Muscle of leg (tissue), 11 donors: ENCODE data around the gene GRK3. TPM values are rescaled to one million over a fixed set of nuclear protein-coding genes. Genes with fewer than 3 reads are reported as not detected.

ENCODE experiments used
- DNase-seq: peaks from one replicate; pipeline ENCODE4 v3.0.0; 2013
- H3K27ac ChIP-seq: one replicate; pipeline ENCODE4 v1.5.1; 2013; ENCODE audit warnings: mild to moderate bottlenecking, low read length, control low read depth
- H3K27me3 ChIP-seq: one replicate; pipeline ENCODE4 v1.6.1; 2013; ENCODE audit warnings: low read length; ENCODE audit not compliant: control insufficient read depth, insufficient read depth
- H3K36me3 ChIP-seq: one replicate; pipeline ENCODE4 v1.6.1; 2013; ENCODE audit warnings: low read length; ENCODE audit not compliant: control insufficient read depth, insufficient read depth
- H3K4me1 ChIP-seq: one replicate; pipeline ENCODE4 v1.6.1; 2013; ENCODE audit warnings: low read length; ENCODE audit not compliant: control insufficient read depth, insufficient read depth
- H3K4me3 ChIP-seq: one replicate; pipeline ENCODE4 v1.5.1; 2013; ENCODE audit warnings: low read length, control low read depth
- H3K9me3 ChIP-seq: replicated peaks from 2 replicates; pipeline ENCODE4 v1.6.1; 2013; ENCODE audit warnings: low read depth, low read length; ENCODE audit not compliant: control insufficient read depth
- WGBS: methylation state at CpG from one replicate; pipeline ENCODE4 v1.1.5; 2013; ENCODE audit warnings: missing lambda C conversion rate; ENCODE audit not compliant: insufficient coverage; 5-methylcytosine and 5-hydroxymethylcytosine counted together
- polyA plus RNA-seq, 8 donors: library from polyadenylated mRNA; unstranded; fragments of 120-200 nt; gene quantifications; one replicate each; pipeline versions ENCODE4 v1.2.1 to v1.2.3, GENCODE V29; 2013; ENCODE audit warnings: inconsistent platforms in 1 of 8, low replicate concordance in 1 of 8; ENCODE audit not compliant: insufficient read length in 8 of 8, insufficient read depth in 1 of 8
- total RNA-seq: library from RNA; stranded (reverse); fragments of 120-200 nt; gene quantifications from one replicate; pipeline ENCODE4 v1.2.4, GENCODE V29; 2013

GRK3 gene
- total and polyA plus RNA-seq, 9 donors: 5.7 to 9.0 (median 7.2) TPM

DNA sequence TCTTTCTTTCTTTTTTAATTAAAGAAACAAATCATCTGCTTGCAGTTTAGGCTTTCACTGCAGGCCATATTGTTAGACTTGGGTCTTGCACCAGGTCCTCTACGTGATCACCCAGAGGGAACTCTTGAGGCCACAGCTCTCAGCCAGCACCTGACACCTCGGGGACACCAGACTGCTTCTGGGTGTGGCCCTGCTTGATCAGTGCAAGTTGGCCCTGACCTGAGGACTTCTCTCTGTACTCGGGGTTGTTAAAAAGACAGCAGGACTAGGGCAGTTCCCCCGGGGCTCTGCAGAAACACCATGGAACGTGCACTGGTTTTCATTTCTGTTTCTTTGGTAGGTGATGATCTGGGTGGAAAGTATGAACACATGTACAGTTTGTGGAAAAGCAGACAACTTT, 126.3 kb downstream of the GRK3 start:
- H3K27ac ChIP-seq: no peak overlapping the region
- 33% methylated on average over 4 of the region's 5 CpGs for WGBS
- H3K4me1 ChIP-seq: peaks cover 25% of the 10 kb centered on the region
- peak; percentile 20 for DNase-seq
- no peaks in the 10 kb centered on the region for H3K9me3 ChIP-seq
- no peaks in the 10 kb centered on the region for H3K27me3 ChIP-seq
- H3K4me3 ChIP-seq: no peak overlapping the region
- H3K36me3 ChIP-seq: peaks cover 20% of the 10 kb centered on the region

DNA sequence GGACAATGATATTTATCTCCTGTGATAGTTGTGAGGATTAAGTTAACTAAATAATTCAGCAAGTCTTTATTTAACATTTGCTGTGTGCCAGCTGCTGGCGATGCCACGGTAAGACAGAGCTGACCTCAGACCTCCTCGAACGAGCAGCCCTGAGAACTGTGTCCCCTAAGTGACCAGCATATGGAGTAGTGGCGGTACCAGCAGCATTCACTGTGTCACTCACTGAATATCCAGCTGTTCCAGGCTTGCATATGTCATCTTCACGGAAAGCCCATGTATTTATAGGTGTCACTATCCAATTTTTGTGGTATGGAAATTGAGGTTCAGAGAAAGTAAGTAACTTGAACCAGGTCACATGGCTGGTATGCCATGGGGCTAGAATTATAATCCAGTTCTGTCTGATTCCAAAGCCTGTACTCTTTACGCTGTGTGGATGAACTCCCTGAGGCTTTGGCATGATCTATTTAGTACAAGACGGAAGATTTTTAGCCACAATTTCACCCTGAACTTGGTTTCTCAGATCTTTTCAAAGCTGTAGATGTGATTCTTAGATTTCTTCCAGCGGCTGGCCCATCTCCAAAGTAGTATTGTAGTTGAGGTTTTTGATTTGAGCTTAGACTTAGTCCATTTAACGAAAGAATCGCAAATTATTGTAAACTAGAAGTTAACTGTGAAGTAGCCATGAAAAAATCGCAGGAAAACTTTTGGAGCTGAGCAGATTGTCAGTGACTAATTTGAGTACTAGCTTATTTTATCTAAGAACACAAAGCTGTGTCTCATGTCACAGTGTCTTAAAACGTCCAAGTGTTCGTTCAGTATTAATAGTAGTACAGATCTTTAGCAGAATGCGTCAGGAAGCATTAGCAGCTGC, 128.2 kb downstream of the GRK3 start:
- DNase-seq: peak; percentile 56
- Histone ChIP-seq H3K27ac (peak overlapping the region; percentile 84), H3K36me3 (peaks cover 19% of the 10 kb centered on the region), H3K27me3 (no peaks in the 10 kb centered on the region), H3K9me3 (no peaks in the 10 kb centered on the region), H3K4me1 (peaks cover 33% of the 10 kb centered on the region), H3K4me3 (no peak overlapping the region)
- 85% methylated on average over 7 of the region's 15 CpGs for WGBS

DNA sequence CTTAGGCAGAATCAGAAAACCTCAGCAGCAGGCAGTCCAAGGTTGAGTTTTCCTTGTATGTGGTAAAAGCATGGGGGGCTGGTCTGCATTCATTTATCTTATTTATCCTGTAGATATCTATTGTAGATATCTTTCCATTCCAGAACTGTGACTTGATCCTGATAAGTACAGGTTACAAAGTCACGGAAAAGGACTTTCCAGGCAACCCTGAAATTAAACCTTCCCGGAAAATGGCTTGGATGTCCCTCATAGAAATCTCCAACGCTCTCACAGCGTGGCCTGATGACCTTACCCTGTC, 128.7 kb downstream of the GRK3 start:
- WGBS: 93% methylated on average over 4 of the region's 4 CpGs
- no peaks in the 10 kb centered on the region for H3K9me3 ChIP-seq
- no peak overlapping the region for H3K4me3 ChIP-seq
- no peak for DNase-seq
- peaks cover 34% of the 10 kb centered on the region for H3K4me1 ChIP-seq
- no peaks in the 10 kb centered on the region for H3K27me3 ChIP-seq
- peak overlapping the region; percentile 84 for H3K27ac ChIP-seq
- peaks cover 17% of the 10 kb centered on the region for H3K36me3 ChIP-seq

DNA sequence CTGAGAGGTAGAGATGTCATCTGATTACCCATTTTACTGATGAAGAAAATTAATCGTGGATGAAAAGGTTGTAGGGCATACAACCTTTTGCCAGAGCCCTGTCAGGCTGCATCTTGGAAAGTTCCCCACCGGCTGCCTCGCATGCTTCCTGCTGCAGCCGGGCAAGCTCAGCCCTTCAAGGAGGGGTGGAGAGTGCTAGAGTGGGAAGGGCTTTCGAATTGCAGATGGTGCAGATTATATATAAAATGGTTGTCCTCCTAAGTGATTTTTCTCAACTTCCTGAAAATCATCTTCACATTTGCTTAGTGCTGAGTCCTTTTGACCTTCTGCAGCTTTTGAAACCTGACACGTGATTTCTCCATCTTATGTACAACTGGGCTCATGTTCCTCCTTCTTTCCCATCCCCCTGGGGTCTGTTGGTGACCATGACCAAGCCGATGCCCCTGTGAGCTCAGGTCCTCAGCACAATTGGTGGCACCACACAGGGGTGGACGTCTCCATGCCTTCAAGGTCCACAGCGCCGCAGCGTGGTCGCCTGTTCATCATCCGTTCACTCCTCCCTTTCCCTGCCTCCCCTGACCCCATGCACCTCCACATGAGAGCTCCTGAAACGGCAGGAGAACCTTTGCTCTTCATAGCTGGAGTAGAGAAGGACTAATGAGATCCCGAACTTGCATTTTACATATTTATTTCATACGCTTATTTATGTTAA, 129.9 kb downstream of the GRK3 start:
- no peak overlapping the region for H3K4me3 ChIP-seq
- 79% methylated on average over 5 of the region's 16 CpGs for WGBS

DNA sequence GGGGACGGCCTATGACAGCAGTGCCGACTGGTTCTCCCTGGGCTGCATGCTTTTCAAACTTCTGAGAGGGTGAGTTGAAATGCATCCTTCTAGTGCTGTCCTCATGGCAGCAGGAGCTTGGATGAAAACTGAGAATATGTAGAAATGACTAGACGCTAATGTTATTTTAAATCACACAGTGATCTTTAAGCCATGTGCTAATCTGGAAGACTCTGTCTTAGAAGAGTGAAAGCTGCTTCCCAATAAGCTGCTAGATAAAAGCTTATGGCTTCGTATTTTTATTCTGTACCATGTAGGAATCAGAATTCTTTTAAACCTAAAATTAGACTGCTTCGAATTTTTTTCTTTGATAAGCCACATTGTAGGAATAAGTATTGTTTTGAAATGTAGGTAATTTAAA, 130.7 kb downstream of the GRK3 start:
- Histone ChIP-seq H3K4me3 (no peak overlapping the region), H3K36me3 (peaks cover 11% of the 10 kb centered on the region), H3K9me3 (no peaks in the 10 kb centered on the region), H3K27me3 (no peaks in the 10 kb centered on the region), H3K4me1 (peaks cover 50% of the 10 kb centered on the region), H3K27ac (no peak overlapping the region)
- DNase-seq: no peak
- WGBS: no CpG with 5 or more reads among the region's 5 CpGs

More for the DNA sequence above, 129.9 kb downstream of the GRK3 start:
- H3K27me3 ChIP-seq: no peaks in the 10 kb centered on the region
- DNase-seq: peak; percentile 39
- no peaks in the 10 kb centered on the region for H3K9me3 ChIP-seq
- H3K4me1 ChIP-seq: peaks cover 44% of the 10 kb centered on the region
- H3K36me3 ChIP-seq: peaks cover 13% of the 10 kb centered on the region
- H3K27ac ChIP-seq: no peak overlapping the region

DNA sequence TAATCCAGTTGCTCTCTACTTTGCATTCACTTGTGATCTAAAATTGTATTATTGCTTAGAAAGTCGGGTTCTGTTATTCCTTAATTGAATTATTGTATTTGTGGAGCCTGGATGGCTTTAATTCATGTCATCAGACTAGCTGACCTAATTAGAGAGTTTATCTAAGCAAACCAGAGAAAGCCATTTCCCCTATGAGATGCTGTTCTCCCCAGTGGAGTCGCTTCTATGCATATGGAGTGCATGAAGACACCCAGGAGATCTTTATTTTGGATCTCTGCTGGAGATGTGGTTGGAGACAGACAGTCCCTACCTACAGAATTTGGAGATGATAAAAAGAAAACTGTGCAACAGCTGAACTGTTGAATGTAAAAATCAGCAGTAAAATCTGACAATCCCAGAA, 132.3 kb downstream of the GRK3 start:
- WGBS: no CpG with 5 or more reads among the region's 2 CpGs
- Histone ChIP-seq H3K36me3 (peaks cover 9% of the 10 kb centered on the region), H3K27ac (peak overlapping the region; percentile 70)

DNA sequence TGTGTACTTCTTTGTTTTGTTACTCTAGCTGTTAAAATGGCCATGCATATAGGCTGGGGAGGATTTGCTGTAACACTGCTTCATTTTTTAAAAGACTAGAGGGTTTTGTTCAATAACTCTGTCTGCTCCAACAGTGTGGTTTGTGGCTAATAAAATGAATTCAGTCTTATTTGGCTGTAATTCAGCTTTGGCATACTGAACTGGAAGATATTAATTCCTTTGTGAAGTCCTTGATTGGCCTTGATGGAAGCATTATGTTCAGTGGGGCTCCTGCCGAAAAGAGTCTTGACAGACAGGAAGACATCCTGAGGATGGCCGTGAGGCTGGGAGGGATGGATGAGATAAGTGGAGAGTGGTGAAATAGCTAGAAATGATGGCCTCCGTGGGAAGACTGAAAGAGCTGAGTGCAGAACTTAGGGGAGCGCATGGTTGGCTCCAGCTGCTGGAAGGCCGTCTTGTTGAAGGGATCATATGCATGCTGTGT, 132.7 kb downstream of the GRK3 start:
- peaks cover 9% of the 10 kb centered on the region for H3K36me3 ChIP-seq
- H3K27me3 ChIP-seq: no peaks in the 10 kb centered on the region
- H3K27ac ChIP-seq: peak overlapping the region; percentile 70
- peak; percentile 80 for DNase-seq
- no peaks in the 10 kb centered on the region for H3K9me3 ChIP-seq
- H3K4me3 ChIP-seq: no peak overlapping the region
- peaks cover 54% of the 10 kb centered on the region for H3K4me1 ChIP-seq
- 30% methylated on average over 4 of the region's 5 CpGs for WGBS

More for the DNA sequence above, 132.3 kb downstream of the GRK3 start:
- DNase-seq: no peak
- H3K9me3 ChIP-seq: no peaks in the 10 kb centered on the region
- H3K4me1 ChIP-seq: peaks cover 58% of the 10 kb centered on the region
- H3K4me3 ChIP-seq: no peak overlapping the region
- no peaks in the 10 kb centered on the region for H3K27me3 ChIP-seq

DNA sequence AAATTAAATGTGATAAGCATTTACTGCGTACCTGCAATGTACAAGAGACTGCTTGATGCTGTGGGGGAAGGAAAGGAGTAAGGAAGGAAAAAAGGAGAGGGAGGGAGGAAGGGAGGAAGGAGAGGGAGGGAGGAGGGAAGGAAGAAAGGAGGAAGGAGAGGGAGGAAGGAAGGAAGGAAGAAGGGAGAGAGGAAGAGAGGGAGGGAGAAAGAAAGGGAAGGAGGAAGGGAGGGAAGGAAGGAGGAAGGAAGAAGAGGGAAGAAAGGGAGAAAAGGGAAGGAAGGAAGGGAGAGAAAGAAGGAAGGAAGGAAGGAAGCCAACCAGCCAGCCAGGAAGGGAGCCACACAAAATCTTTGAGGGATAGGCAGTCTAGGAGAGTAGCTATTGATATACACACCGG, 133.5 kb downstream of the GRK3 start:
- Histone ChIP-seq H3K27ac (no peak overlapping the region), H3K36me3 (peaks cover 9% of the 10 kb centered on the region), H3K27me3 (no peaks in the 10 kb centered on the region), H3K9me3 (no peaks in the 10 kb centered on the region), H3K4me3 (no peak overlapping the region), H3K4me1 (peaks cover 47% of the 10 kb centered on the region)
- DNase-seq: no peak
- 85% methylated on average over 2 of the region's 2 CpGs for WGBS

DNA sequence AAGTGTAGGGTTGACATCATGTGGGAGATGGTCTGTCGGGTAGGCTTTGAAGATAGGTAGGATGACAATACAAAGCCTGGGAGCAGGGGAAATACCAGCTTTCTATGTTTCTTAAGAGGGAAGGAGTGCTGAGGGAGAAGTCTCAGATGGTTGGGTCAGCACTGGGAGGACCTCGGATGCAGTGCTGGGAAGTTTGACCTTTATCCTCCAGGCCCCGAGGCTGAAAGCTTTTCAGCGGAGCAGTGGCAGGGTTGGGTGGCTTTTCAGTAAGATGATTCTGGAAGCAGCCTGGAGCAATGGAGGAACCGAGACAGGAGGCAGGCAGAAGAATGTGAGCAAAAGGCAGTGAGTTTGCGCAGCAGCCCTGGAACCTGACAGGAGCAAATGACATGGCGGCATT, 134.0 kb downstream of the GRK3 start:
- H3K27me3 ChIP-seq: no peaks in the 10 kb centered on the region
- peaks cover 9% of the 10 kb centered on the region for H3K36me3 ChIP-seq
- no peak for DNase-seq
- H3K9me3 ChIP-seq: no peaks in the 10 kb centered on the region
- no peak overlapping the region for H3K27ac ChIP-seq
- H3K4me3 ChIP-seq: no peak overlapping the region
- WGBS: 88% methylated on average over 7 of the region's 7 CpGs
- peaks cover 42% of the 10 kb centered on the region for H3K4me1 ChIP-seq

DNA sequence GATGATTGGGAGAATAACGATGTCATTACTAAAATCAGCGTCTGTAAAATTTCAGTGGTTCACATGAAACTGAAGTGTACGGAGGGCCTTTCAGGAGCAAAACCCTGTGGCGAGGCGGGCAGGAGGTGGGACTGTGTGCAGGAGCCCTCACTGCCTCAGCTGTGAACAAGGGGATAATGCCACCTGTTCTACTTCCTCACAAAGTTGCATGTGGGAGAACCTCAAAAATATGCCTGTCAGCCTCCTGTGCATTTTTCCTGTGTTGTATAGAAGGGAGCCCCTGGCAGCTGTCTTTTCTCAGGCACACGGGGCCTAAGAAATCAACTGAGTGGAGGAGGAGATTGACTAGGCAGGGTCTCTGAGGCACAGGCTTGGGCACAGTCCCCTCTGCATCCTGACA, 134.5 kb downstream of the GRK3 start:
- no peak overlapping the region for H3K4me3 ChIP-seq
- H3K27me3 ChIP-seq: no peaks in the 10 kb centered on the region
- 76% methylated on average over 4 of the region's 6 CpGs for WGBS
- DNase-seq: peak; percentile 22
- H3K36me3 ChIP-seq: peaks cover 10% of the 10 kb centered on the region
- H3K27ac ChIP-seq: no peak overlapping the region
- H3K9me3 ChIP-seq: no peaks in the 10 kb centered on the region
- peaks cover 41% of the 10 kb centered on the region for H3K4me1 ChIP-seq
